A673 (cell line): ENCODE measurements around the gene GJD3.

Experiments
- EZH2 ChIP-seq: fragments of 200-600 bp; sonication (generic); IDR thresholded peaks from 2 replicates; pipeline ENCODE4 v1.6.1; 2017; ENCODE audit warnings: borderline replicate concordance, low read depth, mild to moderate bottlenecking, mixed read lengths, antibody characterized with exemption, low read length; ENCODE audit not compliant: poor library complexity, severe bottlenecking
- TF ChIP-seq, protein P1 (sequence below): fragments of 300-800, 200-600 bp; sonication (generic); conservative IDR thresholded peaks from 2 replicates; pipeline ENCODE4 v1.5.1; 2017; ENCODE audit warnings: low read depth, mild to moderate bottlenecking, antibody characterized with exemption, low read length, moderate library complexity, mixed read lengths

GRCh38 chr17:40323391-40324381 lies 40.9 kb downstream of the GJD3 start:
- TF ChIP-seq, protein P1, sequence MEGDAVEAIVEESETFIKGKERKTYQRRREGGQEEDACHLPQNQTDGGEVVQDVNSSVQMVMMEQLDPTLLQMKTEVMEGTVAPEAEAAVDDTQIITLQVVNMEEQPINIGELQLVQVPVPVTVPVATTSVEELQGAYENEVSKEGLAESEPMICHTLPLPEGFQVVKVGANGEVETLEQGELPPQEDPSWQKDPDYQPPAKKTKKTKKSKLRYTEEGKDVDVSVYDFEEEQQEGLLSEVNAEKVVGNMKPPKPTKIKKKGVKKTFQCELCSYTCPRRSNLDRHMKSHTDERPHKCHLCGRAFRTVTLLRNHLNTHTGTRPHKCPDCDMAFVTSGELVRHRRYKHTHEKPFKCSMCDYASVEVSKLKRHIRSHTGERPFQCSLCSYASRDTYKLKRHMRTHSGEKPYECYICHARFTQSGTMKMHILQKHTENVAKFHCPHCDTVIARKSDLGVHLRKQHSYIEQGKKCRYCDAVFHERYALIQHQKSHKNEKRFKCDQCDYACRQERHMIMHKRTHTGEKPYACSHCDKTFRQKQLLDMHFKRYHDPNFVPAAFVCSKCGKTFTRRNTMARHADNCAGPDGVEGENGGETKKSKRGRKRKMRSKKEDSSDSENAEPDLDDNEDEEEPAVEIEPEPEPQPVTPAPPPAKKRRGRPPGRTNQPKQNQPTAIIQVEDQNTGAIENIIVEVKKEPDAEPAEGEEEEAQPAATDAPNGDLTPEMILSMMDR = no peak
- TF ChIP-seq EZH2 = no peak
